Endothelial cell of umbilical vein (primary cell): Measurements from ENCODE around the gene PPP4R1. TPM values are rescaled to one million over a fixed set of nuclear protein-coding genes. Genes with fewer than 3 reads are reported as not detected.

Source experiments
- BruUV-seq: library from RNA; stranded (reverse); fragments of 400-500 nt; replicated peaks from 2 replicates; lab custom pipeline; 2021; lab: Mats Ljungman, UMichigan
- CTCF ChIA-PET: fragments of 300-600, 350-600 bp; sonication (Branson Sonifier 250); formaldehyde crosslinking; loops from one replicate; lab custom pipeline; 2021; ENCODE audit warnings: antibody characterized with exemption, inconsistent platforms; lab: Charles Lee
- POLR2A ChIA-PET: fragments of 300-600, 350-600 bp; sonication (Branson Sonifier 250); formaldehyde crosslinking; loops from one replicate; lab custom pipeline; 2021; ENCODE audit warnings: antibody characterized with exemption, inconsistent platforms; lab: Charles Lee
- DNase-seq: peaks from one replicate; pipeline ENCODE4 v3.0.0-alpha.2; 2011; ENCODE audit warnings: low read depth, low spot score
- FAIRE-seq: peaks from 2 replicates; lab custom pipeline; 2011; peaks lifted over from hg19 to GRCh38; lab: Jason Lieb, UNC
- H2AFZ ChIP-seq: 2 replicates; pipeline ENCODE4 v1.6.0; 2012; ENCODE audit warnings: low read depth, low read length, control low read depth, inconsistent platforms
- H3K27ac ChIP-seq: 2 replicates; pipeline ENCODE4 v1.5.1; 2011; ENCODE audit warnings: low read depth, mild to moderate bottlenecking, control low read depth, low read length, moderate library complexity; ENCODE audit not compliant: insufficient read depth
- H3K27me3 ChIP-seq, 2 experiments: 2 replicates each; pipeline versions ENCODE4 v1.6.0 to v1.6.1; 2011; ENCODE audit warnings: low read length in 2 of 2, mixed read lengths in 1 of 2; ENCODE audit not compliant: control insufficient read depth in 2 of 2, insufficient read depth in 2 of 2
- H3K36me3 ChIP-seq, 2 experiments: 2 replicates in 1 of 2; 3 replicates in 1 of 2; pipeline ENCODE4 v1.5.1; 2011; ENCODE audit warnings: low read length in 2 of 2, mild to moderate bottlenecking in 1 of 2, moderate library complexity in 1 of 2; ENCODE audit not compliant: control insufficient read depth in 2 of 2, insufficient read depth in 2 of 2; ENCODE audit errors: extremely low read depth in 1 of 2
- H3K4me1 ChIP-seq: 3 replicates; pipeline ENCODE4 v1.5.1; 2011; ENCODE audit warnings: mild to moderate bottlenecking, low read length; ENCODE audit not compliant: control insufficient read depth, insufficient read depth; ENCODE audit errors: extremely low read depth
- H3K4me2 ChIP-seq: 2 replicates; pipeline ENCODE4 v1.6.1; 2011; ENCODE audit warnings: low read length, control low read depth, mixed read lengths; ENCODE audit not compliant: insufficient read depth
- H3K4me3 ChIP-seq, 3 experiments: fragments of 200-600 bp in 1 of 3; sonication (generic), shearing (Covaris generic) in 1 of 3; replicated peaks in 1 of 3; 2 replicates each; pipeline ENCODE4 v1.5.1; 2011 to 2016; ENCODE audit warnings: control low read depth in 3 of 3, low read length in 3 of 3, mild to moderate bottlenecking in 2 of 3, inconsistent platforms in 1 of 3, low read depth in 1 of 3, moderate library complexity in 1 of 3; ENCODE audit not compliant: insufficient read depth in 1 of 3
- H3K79me2 ChIP-seq: 2 replicates; pipeline ENCODE4 v1.6.0; 2012; ENCODE audit warnings: low read length, inconsistent platforms; ENCODE audit not compliant: control insufficient read depth, insufficient read depth
- H3K9ac ChIP-seq: replicated peaks from 2 replicates; pipeline ENCODE3; 2011; ENCODE audit warnings: low read length, control low read depth; ENCODE audit not compliant: insufficient read depth; ENCODE audit errors: extremely low read depth
- H3K9me1 ChIP-seq: replicated peaks from 3 replicates; pipeline ENCODE4 v1.6.0; 2011; ENCODE audit warnings: mild to moderate bottlenecking, low read length; ENCODE audit not compliant: control insufficient read depth, insufficient read depth; ENCODE audit errors: extremely low read depth
- H3K9me3 ChIP-seq: replicated peaks from 2 replicates; pipeline ENCODE4 v1.5.1; 2012; ENCODE audit warnings: low read length, inconsistent platforms; ENCODE audit not compliant: control insufficient read depth, insufficient read depth
- H4K20me1 ChIP-seq: replicated peaks from 2 replicates; pipeline ENCODE3; 2011; ENCODE audit warnings: mild to moderate bottlenecking, low read length; ENCODE audit not compliant: control insufficient read depth, insufficient read depth; ENCODE audit errors: extremely low read depth
- EZH2 ChIP-seq: IDR thresholded peaks from 2 replicates; pipeline ENCODE4 v1.6.1; 2012; ENCODE audit warnings: borderline replicate concordance, low read depth, mild to moderate bottlenecking, moderate library complexity, low read length, inconsistent platforms; ENCODE audit not compliant: severe bottlenecking
- FOS ChIP-seq: IDR thresholded peaks from 2 replicates; pipeline ENCODE4 v1.6.1; 2011; ENCODE audit warnings: mild to moderate bottlenecking, low read length, moderate library complexity, borderline replicate concordance; ENCODE audit not compliant: insufficient read depth
- GATA2 ChIP-seq: IDR thresholded peaks from 2 replicates; pipeline ENCODE4 v1.7.0; 2011; ENCODE audit warnings: low read depth, mild to moderate bottlenecking, moderate library complexity, mixed read lengths, low read length; ENCODE audit not compliant: insufficient read length, insufficient read depth
- JUN ChIP-seq: IDR thresholded peaks from 2 replicates; pipeline ENCODE4 v1.6.1; 2011; ENCODE audit warnings: borderline replicate concordance, low read depth; ENCODE audit not compliant: insufficient read length, insufficient read depth
- MYC ChIP-seq: IDR thresholded peaks from one replicate; pipeline ENCODE4 v1.6.1; 2011; ENCODE audit warnings: mild to moderate bottlenecking, low read depth, low read length
- POLR2A ChIP-seq: IDR thresholded peaks from 2 replicates; pipeline ENCODE4 v1.6.1; 2012; ENCODE audit warnings: low read depth, mild to moderate bottlenecking, control low read depth, low read length
- POLR2AphosphoS5 ChIP-seq: IDR thresholded peaks from 2 replicates; pipeline ENCODE4 v1.6.1; 2012; ENCODE audit warnings: low read depth, mild to moderate bottlenecking, control low read depth, low read length, moderate library complexity; ENCODE audit not compliant: insufficient read depth
- dilution Hi-C: fragments of 300-500 bp; cut with MboI; formaldehyde crosslinking; loops from one replicate; pipeline ENCODE4 v1.15.0; 2019; ENCODE audit warnings: low sequenced_read_pairs; ENCODE audit not compliant: extremely low pct_ligation_motif_present
- intact Hi-C: fragments of 100-400 bp; cut with micrococcal nuclease; formaldehyde crosslinking; loops from one replicate; pipeline ENCODE4 v1.10.0; 2022
- polyA plus RNA-seq, 4 experiments: library from polyadenylated mRNA; depleted of rRNA in 3 of 4; stranded (reverse) in 3 of 4; unstranded in 1 of 4; fragments of >200 nt; gene quantifications; 2 replicates each; pipeline versions ENCODE4 v1.2.1 to v1.2.3, GENCODE V29; 2011 to 2012; ENCODE audit warnings: missing spikeins in 1 of 4
- total RNA-seq: library from RNA; stranded (reverse); gene quantifications from 2 replicates; pipeline ENCODE4 v1.2.3, GENCODE V29; 2021
- TF ChIP-seq, protein P1 (sequence below), 2 donors: IDR thresholded peaks; 1 replicate in 1 of 2; 2 replicates in 1 of 2; pipeline ENCODE4 v1.5.1; 2011; ENCODE audit warnings: low read length in 2 of 2, mild to moderate bottlenecking in 2 of 2, moderate library complexity in 2 of 2, control low read depth in 1 of 2, inconsistent platforms in 1 of 2, low read depth in 1 of 2; ENCODE audit not compliant: insufficient read depth in 1 of 2; ENCODE audit errors: extremely low read depth in 1 of 2
- TF ChIP-seq, protein P2 (sequence below): IDR thresholded peaks from 2 replicates; pipeline ENCODE4 v1.6.1; 2011; ENCODE audit not compliant: insufficient read depth, insufficient read length

The PPP4R1 gene
- total and polyA plus RNA-seq, 2 donors (not counting 3 experiments of a cell fraction or from before 2014, with no cell fraction given): 138 to 152 TPM

DNA sequence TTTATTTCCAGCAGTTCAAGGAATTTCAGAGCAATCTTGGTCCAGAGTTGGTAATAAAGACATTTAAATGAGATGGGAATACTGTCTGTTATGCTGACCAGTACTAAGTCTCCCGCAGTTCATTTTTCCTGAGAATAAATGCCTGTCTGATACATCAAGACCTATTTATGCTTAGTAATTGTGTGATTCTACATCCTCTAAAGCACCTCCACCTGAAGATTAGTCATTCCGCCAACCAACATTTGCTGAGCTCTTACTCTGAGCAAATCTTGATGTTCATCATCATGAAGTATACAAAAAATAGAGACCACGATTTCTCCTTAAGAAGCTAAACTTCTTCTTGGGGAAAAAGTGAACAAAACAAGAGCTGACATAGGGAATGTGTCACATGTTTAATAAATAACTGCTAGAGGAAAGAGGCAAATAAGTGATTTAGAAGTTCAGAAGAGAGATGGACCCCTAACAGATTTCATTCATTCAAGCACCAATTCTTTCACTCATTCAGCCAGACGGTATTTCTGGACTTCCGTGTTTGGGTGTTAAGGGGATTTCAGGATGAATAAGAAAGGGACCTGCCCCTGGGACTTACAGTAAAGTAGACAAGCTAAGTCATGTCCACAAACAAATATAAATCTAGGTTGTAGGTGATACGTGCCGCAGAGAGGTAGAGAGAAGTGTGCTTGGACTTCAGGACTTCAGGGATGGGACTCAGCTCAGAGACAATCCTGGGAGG, 34.2 kb upstream of the PPP4R1 start:
- peaks cover 16% of the 10 kb centered on the region for H3K4me1 ChIP-seq
- TF ChIP-seq JUN: no peak
- TF ChIP-seq GATA2: no peak
- no peak for TF ChIP-seq EZH2
- TF ChIP-seq, protein P1, sequence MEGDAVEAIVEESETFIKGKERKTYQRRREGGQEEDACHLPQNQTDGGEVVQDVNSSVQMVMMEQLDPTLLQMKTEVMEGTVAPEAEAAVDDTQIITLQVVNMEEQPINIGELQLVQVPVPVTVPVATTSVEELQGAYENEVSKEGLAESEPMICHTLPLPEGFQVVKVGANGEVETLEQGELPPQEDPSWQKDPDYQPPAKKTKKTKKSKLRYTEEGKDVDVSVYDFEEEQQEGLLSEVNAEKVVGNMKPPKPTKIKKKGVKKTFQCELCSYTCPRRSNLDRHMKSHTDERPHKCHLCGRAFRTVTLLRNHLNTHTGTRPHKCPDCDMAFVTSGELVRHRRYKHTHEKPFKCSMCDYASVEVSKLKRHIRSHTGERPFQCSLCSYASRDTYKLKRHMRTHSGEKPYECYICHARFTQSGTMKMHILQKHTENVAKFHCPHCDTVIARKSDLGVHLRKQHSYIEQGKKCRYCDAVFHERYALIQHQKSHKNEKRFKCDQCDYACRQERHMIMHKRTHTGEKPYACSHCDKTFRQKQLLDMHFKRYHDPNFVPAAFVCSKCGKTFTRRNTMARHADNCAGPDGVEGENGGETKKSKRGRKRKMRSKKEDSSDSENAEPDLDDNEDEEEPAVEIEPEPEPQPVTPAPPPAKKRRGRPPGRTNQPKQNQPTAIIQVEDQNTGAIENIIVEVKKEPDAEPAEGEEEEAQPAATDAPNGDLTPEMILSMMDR (IDR thresholded peaks at IDR 0.05; ENCODE audit: extremely low read depth in 1 of 2, insufficient read depth in 1 of 2, low read depth in 1 of 2, low read length in 2 of 2): no peak
- no peak for TF ChIP-seq POLR2AphosphoS5
- no peak for TF ChIP-seq MYC
- no peak for TF ChIP-seq FOS
- no peak for TF ChIP-seq POLR2A
- TF ChIP-seq, protein P2, sequence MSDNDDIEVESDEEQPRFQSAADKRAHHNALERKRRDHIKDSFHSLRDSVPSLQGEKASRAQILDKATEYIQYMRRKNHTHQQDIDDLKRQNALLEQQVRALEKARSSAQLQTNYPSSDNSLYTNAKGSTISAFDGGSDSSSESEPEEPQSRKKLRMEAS: no peak
- dilution Hi-C loops (no loop called here), intact Hi-C loops (no loop called here)
- H3K9me1 ChIP-seq: no peaks in the 10 kb centered on the region
- DNase-seq (no peak), FAIRE-seq (no peak)
- H3K27me3 ChIP-seq: no peaks in the 10 kb centered on the region
- no TSS peak for BruUV-seq
- no peaks in the 10 kb centered on the region for H3K36me3 ChIP-seq
- no peak overlapping the region for H3K27ac ChIP-seq
- no peaks in the 10 kb centered on the region for H4K20me1 ChIP-seq
- no peaks in the 10 kb centered on the region for H3K79me2 ChIP-seq
- POLR2A ChIA-PET: no interaction called here
- H3K9ac ChIP-seq: no peak overlapping the region
- CTCF ChIA-PET: interaction anchor here (0.7 kb wide), 1 partner anchor 36 kb away, joined by 3 read pairs; no protein-coding TSS in a partner anchor
- H3K9me3 ChIP-seq: no peaks in the 10 kb centered on the region
- no peak overlapping the region for H3K4me2 ChIP-seq
- no peak overlapping the region for H2AFZ ChIP-seq
- no peak overlapping the region for H3K4me3 ChIP-seq
